ENCODE data around the gene UBE2F.
A peak's percentile ranks its signal among the peaks of the same experiment; 100 is the strongest.
"Not testable (repeated sequence)": the region's sequence is repeated elsewhere in the genome, so short reads cannot be mapped to it uniquely, and the experiment has no call there.

UBE2F gene

GRCh38 chr2:237943395-237944094 is 23.3 kb upstream of the UBE2F start:
- intact Hi-C loops (cut with DNase I), result no loop called here
- peak in 7 of 10 donors; percentile 40 to 91 (median 66) for DNase-seq

DNA sequence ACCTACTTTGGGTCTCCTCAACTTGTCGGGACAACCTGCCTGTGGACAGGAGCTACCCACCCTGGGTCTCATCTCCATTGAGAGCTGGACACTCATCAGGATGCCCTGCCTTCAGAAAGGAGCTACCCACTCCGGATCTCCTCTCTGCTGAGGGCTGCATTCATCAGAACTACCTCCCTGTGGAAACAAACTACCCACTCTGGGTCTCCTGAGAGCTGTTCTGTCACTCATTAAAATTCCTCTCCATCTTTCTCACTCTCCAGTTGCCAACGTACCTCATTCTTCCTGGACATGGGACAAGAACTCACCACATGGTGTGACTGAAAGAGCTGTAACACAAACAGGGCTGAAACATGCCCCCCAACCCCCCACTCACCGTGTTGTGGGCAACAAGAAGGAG is 22.5 kb upstream of the UBE2F start:
- DNase-seq, result peak in 1 of 10 donors; percentile 6
- intact Hi-C loops (cut with DNase I), result no loop called here

GRCh38 chr2:237946423-237946822 is 20.4 kb upstream of the UBE2F start:
- intact Hi-C loops (cut with DNase I), result no loop called here
- DNase-seq, result no peak

- intact Hi-C loops (cut with DNase I), result not testable (repeated sequence)
- peak in 1 of 10 donors; percentile 12 for DNase-seq
Observed at GRCh38 chr2:237951354-237951753, 15.5 kb upstream of the UBE2F start.

DNA sequence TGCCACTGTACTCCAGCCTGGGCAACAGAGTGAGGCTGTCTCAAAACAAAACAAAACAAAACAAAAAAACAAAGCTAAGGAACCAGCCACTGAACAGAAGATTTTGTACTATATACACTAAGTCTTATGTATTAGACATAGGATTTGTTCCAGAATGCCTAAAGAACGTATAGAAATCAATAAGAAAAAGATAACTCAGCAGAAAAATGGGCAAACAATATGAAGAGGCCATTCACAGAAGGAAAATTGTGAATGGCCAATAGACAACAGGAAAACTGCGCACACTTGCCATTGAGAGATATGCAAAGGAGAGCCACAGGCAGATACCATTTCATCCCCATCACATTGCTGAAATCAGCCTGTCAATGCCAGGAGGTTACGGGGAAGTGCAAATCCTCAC is 14.9 kb upstream of the UBE2F start:
- peak in 1 of 10 donors; percentile 2 for DNase-seq
- intact Hi-C loops (cut with DNase I), result no loop called here

DNA sequence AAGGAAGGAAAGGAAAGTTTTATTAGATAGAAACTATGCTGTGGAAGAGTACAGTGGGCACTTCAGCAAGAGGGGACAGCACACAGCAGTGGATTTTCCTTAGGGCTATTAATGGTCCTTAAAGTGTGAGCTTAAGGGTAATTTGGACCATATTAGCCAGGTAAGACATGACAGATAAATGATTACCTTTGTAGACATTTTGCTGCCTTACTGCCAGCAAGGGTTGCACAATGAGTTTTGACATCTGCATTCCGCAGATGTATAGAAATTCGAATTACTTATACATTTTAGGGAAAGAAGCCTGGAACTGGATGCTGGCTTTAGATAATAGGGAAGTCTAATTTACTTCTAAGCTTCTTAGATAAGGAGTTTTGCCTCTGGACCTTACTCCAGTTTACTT is 14.0 kb upstream of the UBE2F start:
- DNase-seq, result no peak
- intact Hi-C loops (cut with DNase I), result no loop called here

- intact Hi-C loops (cut with DNase I), result no loop called here
- peak in 1 of 10 donors; percentile 78 for DNase-seq
Observed at GRCh38 chr2:237955640-237956401, 11.0 kb upstream of the UBE2F start.

DNA sequence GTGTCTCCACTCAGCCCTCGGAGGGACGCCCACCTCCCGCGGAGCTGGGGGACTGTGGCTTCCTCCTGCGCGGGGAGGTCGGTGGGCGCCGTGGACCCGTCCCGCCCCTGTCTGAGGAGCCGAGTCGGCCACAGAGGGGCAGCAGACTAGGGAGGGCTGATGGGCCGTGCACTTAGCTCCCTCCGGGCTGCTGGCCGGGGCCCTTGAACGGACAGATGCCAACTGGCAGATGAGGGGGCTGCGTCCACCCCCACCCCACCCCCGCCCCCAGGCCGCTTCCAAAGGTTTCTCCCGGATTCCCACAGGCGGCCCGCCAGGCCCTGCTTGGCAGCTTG is 10.4 kb upstream of the UBE2F start:
- intact Hi-C loops (cut with DNase I), result no loop called here
- peak in 1 of 10 donors; percentile 77 for DNase-seq

- no peak for DNase-seq
- intact Hi-C loops (cut with DNase I), result loop anchor here (10.0 kb wide), 1 partner anchor 303 kb away; no protein-coding TSS in a partner anchor
Observed at GRCh38 chr2:237961637-237962036, 5.2 kb upstream of the UBE2F start.

GRCh38 chr2:237962432-237963084 is 4.3 kb upstream of the UBE2F start:
- no peak for DNase-seq
- intact Hi-C loops (cut with DNase I), result loop anchor here (10.0 kb wide), 1 partner anchor 302 kb away; no protein-coding TSS in a partner anchor

DNA sequence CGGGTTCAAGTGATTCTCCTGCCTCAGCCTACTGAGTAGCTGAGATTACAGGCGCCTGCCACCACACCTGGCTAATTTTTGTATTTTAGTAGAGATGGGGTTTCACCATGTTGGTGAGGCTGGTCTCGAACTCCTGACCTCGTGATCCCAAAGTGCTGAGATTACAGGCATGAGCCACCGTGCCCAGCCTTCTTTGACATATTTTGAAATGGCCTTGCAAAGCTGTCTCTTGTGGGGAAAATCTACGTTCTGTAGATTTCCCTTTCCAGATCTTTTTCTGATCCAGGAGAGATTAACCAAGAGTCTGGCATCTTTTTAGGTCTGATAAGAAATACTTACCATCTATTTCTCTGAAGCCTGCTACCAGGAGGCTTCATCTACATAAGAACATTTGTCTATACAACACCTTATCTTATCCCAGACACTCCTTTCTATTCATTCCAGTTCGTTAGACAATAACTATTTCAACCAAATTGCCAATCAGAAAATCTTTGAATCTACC is 3.3 kb upstream of the UBE2F start:
- intact Hi-C loops (cut with DNase I), result loop anchor here (10.0 kb wide), 1 partner anchor 301 kb away; no protein-coding TSS in a partner anchor
- not testable (repeated sequence) for DNase-seq

- no peak for DNase-seq
- intact Hi-C loops (cut with DNase I), result loop anchor here (10.0 kb wide), 1 partner anchor 301 kb away; no protein-coding TSS in a partner anchor
Observed at GRCh38 chr2:237964194-237964577, 2.6 kb upstream of the UBE2F start.

GRCh38 chr2:237964578-237965404 is 2.0 kb upstream of the UBE2F start:
- intact Hi-C loops (cut with DNase I), result loop anchor here (5.0 to 10.0 kb wide), 4 partner anchors 43 to 300 kb away; partner anchors contain the start of genes ILKAP and RAMP1
- DNase-seq, result no peak

GRCh38 chr2:237965844-237966243 is 970 bp upstream of the UBE2F start:
- DNase-seq, result not testable (repeated sequence)
- intact Hi-C loops (cut with DNase I), result loop anchor here (2.0 to 10.0 kb wide), 5 partner anchors 41 to 299 kb away; partner anchors contain the start of genes ILKAP, RAMP1 and SCLY

DNA sequence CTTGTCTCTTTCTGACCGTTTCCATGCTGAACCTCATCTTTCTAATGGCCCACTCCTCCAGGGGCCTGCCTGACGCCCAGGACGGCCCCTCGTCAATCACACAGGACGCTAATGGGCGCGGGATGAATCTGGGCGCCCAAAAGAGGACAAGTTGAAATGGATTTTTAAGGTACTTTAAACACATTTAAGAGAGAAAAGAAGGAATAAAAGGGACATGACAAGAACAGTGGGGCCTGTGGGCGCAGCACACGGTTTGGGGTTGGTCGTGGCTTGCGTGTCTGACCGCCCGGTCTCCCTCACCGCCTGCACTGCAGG is 607 bp upstream of the UBE2F start:
- intact Hi-C loops (cut with DNase I), result loop anchor here (2.0 to 10.0 kb wide), 5 partner anchors 41 to 299 kb away; partner anchors contain the start of genes ILKAP, RAMP1 and SCLY

DNA sequence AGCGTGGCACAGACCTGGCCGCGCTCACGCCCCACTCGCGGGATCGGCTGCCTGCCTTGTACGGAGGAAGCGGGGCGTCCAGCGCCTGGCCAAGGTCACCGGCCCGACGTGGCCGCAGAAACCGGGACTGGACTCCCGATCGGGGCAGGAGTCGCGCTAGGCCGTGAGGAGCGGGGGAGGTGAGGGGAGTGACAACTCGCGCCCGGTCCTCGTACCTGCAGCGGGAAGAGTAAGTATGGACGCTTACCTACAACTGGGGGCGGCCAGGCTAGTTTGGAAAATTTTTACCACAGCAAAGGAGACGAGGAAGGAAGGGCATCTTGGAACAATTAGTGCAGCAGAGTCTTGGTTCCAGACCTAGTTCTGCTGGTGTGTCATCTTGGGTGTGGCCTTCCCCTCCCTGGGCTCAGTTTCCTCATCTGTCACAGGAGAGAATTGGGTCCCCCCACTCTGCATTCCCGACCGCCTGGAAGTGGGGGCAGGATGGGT is 693 bp downstream of the UBE2F start:
- intact Hi-C loops (cut with DNase I), result loop anchor here (2.0 to 10.0 kb wide), 5 partner anchors 40 to 297 kb away; partner anchors contain the start of genes ILKAP, RAMP1 and SCLY
- DNase-seq, result peak in 3 of 10 donors; percentile 73 to 89 (median 82)

More for the DNA sequence above, 607 bp upstream of the UBE2F start:
- DNase-seq, result no peak

GRCh38 chr2:237968048-237968862 is 1.4 kb downstream of the UBE2F start:
- intact Hi-C loops (cut with DNase I), result loop anchor here (5.0 to 10.0 kb wide), 4 partner anchors 39 to 297 kb away; partner anchors contain the start of genes ILKAP and RAMP1
- DNase-seq, result peak in 2 of 10 donors; percentile 26 to 37

DNA sequence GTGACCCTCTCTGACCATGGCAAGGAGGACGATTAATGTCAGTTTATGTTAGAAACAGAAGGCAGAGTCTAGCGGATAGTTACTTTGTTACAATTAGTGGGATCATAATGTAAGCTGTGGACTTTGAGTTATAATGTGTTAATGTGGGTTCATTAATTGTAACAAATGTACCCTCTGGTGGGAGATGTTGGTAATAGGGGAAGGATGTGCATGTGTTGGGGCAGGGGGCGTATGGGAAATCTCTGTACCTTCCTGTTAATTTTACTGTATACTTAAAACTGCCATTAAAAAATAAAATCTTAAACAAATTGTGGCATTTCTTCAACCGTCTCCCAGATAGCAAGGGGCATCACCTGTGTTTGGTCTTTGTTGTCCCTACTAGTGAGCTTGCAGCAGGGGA is 4.8 kb downstream of the UBE2F start:
- DNase-seq, result no peak
- intact Hi-C loops (cut with DNase I), result no loop called here

DNA sequence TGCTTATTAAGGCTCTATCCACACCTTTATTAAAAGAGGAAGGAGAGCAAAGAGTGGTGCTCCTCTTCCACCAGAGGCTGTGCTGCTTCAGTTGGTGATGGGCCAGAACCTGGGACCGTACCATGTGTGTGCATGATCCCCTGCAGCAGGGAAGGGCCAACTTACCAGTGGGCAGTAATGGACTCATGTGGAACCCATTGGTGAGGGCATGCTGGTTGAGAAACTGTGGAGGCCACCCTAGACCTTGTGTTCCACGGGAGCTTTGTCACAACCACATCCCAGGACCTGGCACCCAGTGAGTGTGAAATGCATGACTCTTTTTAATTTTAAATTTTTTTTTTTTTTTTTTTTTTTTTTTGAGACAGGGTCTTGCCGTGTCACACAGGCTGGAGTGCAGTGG is 5.4 kb downstream of the UBE2F start:
- intact Hi-C loops (cut with DNase I), result no loop called here
- no peak for DNase-seq

Measured in posterior cingulate gyrus (tissue), 11 donors.